Measurements from ENCODE around the gene DNAJB13.

The DNAJB13 gene

GRCh38 chr11:73950869-73951710 lies at the start of gene DNAJB13:
TSS of gene DNAJB13 (plus strand) at chr11:73951026. CDS start at chr11:73951070, 44 bp downstream.
- no peak within 1 kb of the TSS for H3K9ac ChIP-seq (ENCODE audit: insufficient read length)
- H3K27ac ChIP-seq: no peak within 1 kb of the TSS
- no peak for DNase-seq (ENCODE audit: low read depth, low spot score)
- no peak within 1 kb of the TSS for H3K4me3 ChIP-seq
- TF ChIP-seq FOXP2 (optimal IDR thresholded peaks at IDR 0.05; ENCODE audit: control extremely low read depth, extremely low read length, insufficient read depth): no peak
- no peak for TF ChIP-seq POLR2AphosphoS5 (IDR thresholded peaks at IDR 0.05; ENCODE audit: borderline replicate concordance, low read depth, low read length)
- TF ChIP-seq EZH2 (IDR thresholded peaks at IDR 0.05): no peak
- no peaks in the 10 kb centered on the region for H3K36me3 ChIP-seq (ENCODE audit: insufficient read depth, low read length)
- H3K9me3 ChIP-seq (ENCODE audit: low read depth, low read length): no peaks in the 10 kb centered on the region

DNA sequence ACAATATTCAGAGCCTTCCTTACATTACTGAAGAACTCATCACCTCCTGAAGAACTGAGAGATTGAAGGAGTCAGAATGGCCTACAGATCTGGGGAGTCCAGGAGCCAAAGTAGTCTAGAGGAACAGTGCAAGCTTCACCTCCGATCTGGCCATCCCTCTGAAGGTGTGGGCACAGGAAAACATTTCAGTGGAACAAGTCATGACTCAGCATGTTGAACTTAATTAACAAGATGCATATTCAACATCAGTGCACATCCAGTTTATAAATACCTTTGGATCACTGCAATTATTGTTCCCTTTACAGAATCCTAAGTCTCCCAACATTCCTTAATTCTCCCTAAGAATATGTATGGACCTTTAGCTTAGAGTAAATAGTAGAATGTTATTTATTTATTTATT lies 48.5 kb upstream of the DNAJB13 start:
- no peak overlapping the region for H3K4me3 ChIP-seq
- no peak overlapping the region for H3K9ac ChIP-seq (ENCODE audit: insufficient read length)
- no peak overlapping the region for H3K27ac ChIP-seq
- H3K36me3 ChIP-seq (ENCODE audit: insufficient read depth, low read length): peaks cover 13% of the 10 kb centered on the region
- no peaks in the 10 kb centered on the region for H3K9me3 ChIP-seq (ENCODE audit: low read depth, low read length)
- DNase-seq (ENCODE audit: low read depth, low spot score): no peak
- TF ChIP-seq FOXP2 (optimal IDR thresholded peaks at IDR 0.05; ENCODE audit: control extremely low read depth, extremely low read length, insufficient read depth) (no peak), POLR2AphosphoS5 (IDR thresholded peaks at IDR 0.05; ENCODE audit: borderline replicate concordance, low read depth, low read length) (no peak), EZH2 (IDR thresholded peaks at IDR 0.05) (no peak)

- no peak overlapping the region for H3K4me3 ChIP-seq
- no peak overlapping the region for H3K27ac ChIP-seq
- no peak for DNase-seq (ENCODE audit: low read depth, low spot score)
- no peak overlapping the region for H3K9ac ChIP-seq (ENCODE audit: insufficient read length)
- H3K9me3 ChIP-seq (ENCODE audit: low read depth, low read length): no peaks in the 10 kb centered on the region
- TF ChIP-seq EZH2 (IDR thresholded peaks at IDR 0.05): no peak
- no peak for TF ChIP-seq POLR2AphosphoS5 (IDR thresholded peaks at IDR 0.05; ENCODE audit: borderline replicate concordance, low read depth, low read length)
- no peak for TF ChIP-seq FOXP2 (optimal IDR thresholded peaks at IDR 0.05; ENCODE audit: control extremely low read depth, extremely low read length, insufficient read depth)
- peaks cover 19% of the 10 kb centered on the region; the same call in 1 of the 2 replicates for H3K36me3 ChIP-seq (ENCODE audit: insufficient read depth, low read length)
These were observed 43.6 kb upstream of the DNAJB13 start for GRCh38 chr11:73907191-73907590.

GRCh38 chr11:73912026-73912425 lies 38.8 kb upstream of the DNAJB13 start:
- no peak for TF ChIP-seq POLR2AphosphoS5 (IDR thresholded peaks at IDR 0.05; ENCODE audit: borderline replicate concordance, low read depth, low read length)
- no peak for TF ChIP-seq FOXP2 (optimal IDR thresholded peaks at IDR 0.05; ENCODE audit: control extremely low read depth, extremely low read length, insufficient read depth)
- no peak for TF ChIP-seq EZH2 (IDR thresholded peaks at IDR 0.05)
- H3K27ac ChIP-seq: no peak overlapping the region
- H3K4me3 ChIP-seq: no peak overlapping the region
- H3K36me3 ChIP-seq (ENCODE audit: insufficient read depth, low read length): peaks cover 29% of the 10 kb centered on the region; the same call in 1 of the 2 replicates
- no peak for DNase-seq (ENCODE audit: low read depth, low spot score)
- H3K9ac ChIP-seq (ENCODE audit: insufficient read length): no peak overlapping the region
- H3K9me3 ChIP-seq (ENCODE audit: low read depth, low read length): no peaks in the 10 kb centered on the region

DNA sequence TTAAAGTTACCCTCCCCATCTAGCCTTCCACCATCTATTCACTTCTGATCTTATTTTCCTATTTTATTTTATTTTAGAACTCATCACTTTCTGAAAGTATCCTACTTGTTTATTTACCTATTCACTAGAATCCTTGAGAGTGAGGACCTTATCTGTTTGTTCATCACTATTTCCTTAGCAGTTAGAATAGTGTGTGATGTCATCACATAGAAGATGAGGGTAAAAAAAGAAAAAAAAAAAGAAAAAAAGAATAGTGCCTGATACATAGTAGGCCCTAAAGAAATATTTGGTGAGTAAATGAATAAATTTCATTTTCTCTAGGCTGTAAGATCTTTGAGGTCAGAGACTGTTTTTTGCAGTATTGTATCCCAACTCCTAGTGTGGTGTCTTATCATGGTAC lies 37.4 kb upstream of the DNAJB13 start:
- H3K36me3 ChIP-seq (ENCODE audit: insufficient read depth, low read length): peaks cover 38% of the 10 kb centered on the region

GRCh38 chr11:73914284-73914683 lies 36.5 kb upstream of the DNAJB13 start:
- H3K4me3 ChIP-seq: no peak overlapping the region
- no peaks in the 10 kb centered on the region for H3K9me3 ChIP-seq (ENCODE audit: low read depth, low read length)
- TF ChIP-seq EZH2 (IDR thresholded peaks at IDR 0.05): no peak
- TF ChIP-seq POLR2AphosphoS5 (IDR thresholded peaks at IDR 0.05; ENCODE audit: borderline replicate concordance, low read depth, low read length): no peak
- TF ChIP-seq FOXP2 (optimal IDR thresholded peaks at IDR 0.05; ENCODE audit: control extremely low read depth, extremely low read length, insufficient read depth): no peak
- no peak overlapping the region for H3K27ac ChIP-seq
- no peak overlapping the region for H3K9ac ChIP-seq (ENCODE audit: insufficient read length)
- H3K36me3 ChIP-seq (ENCODE audit: insufficient read depth, low read length): peaks cover 44% of the 10 kb centered on the region
- DNase-seq (ENCODE audit: low read depth, low spot score): no peak

More for the DNA sequence above, 37.4 kb upstream of the DNAJB13 start:
- Histone ChIP-seq H3K9me3 (ENCODE audit: low read depth, low read length) (no peaks in the 10 kb centered on the region), H3K9ac (ENCODE audit: insufficient read length) (no peak overlapping the region), H3K27ac (no peak overlapping the region), H3K4me3 (no peak overlapping the region)
- DNase-seq (ENCODE audit: low read depth, low spot score): no peak
- TF ChIP-seq EZH2 (IDR thresholded peaks at IDR 0.05) (no peak), FOXP2 (optimal IDR thresholded peaks at IDR 0.05; ENCODE audit: control extremely low read depth, extremely low read length, insufficient read depth) (no peak), POLR2AphosphoS5 (IDR thresholded peaks at IDR 0.05; ENCODE audit: borderline replicate concordance, low read depth, low read length) (no peak)

- Histone ChIP-seq H3K27ac (no peak overlapping the region), H3K9ac (ENCODE audit: insufficient read length) (no peak overlapping the region), H3K9me3 (ENCODE audit: low read depth, low read length) (no peaks in the 10 kb centered on the region), H3K4me3 (no peak overlapping the region), H3K36me3 (ENCODE audit: insufficient read depth, low read length) (peaks cover 41% of the 10 kb centered on the region)
- DNase-seq (ENCODE audit: low read depth, low spot score): no peak
- TF ChIP-seq FOXP2 (optimal IDR thresholded peaks at IDR 0.05; ENCODE audit: control extremely low read depth, extremely low read length, insufficient read depth) (no peak), EZH2 (IDR thresholded peaks at IDR 0.05) (no peak), POLR2AphosphoS5 (IDR thresholded peaks at IDR 0.05; ENCODE audit: borderline replicate concordance, low read depth, low read length) (no peak)
These were observed 34.4 kb upstream of the DNAJB13 start for GRCh38 chr11:73916435-73916834.

DNA sequence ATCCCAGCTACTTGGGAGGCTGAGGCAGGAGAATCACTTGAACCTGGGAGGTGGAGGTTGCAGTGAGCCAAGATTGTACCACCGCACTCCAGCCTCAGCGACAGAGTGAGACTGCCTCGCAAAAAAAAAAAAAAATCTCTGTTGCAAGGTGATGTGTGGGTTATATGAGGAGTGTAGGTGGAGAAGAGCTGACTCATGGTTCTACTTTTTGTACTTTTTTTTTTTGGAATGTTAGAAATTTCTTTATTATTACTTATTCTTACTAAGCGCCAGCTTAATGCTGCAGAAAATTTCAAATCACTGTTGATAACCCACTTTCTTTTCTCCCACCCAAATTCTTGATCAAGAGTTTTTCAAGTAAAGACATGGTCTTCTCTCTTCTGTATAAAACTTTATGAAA lies 29.6 kb upstream of the DNAJB13 start:
- Histone ChIP-seq H3K36me3 (ENCODE audit: insufficient read depth, low read length) (peaks cover 29% of the 10 kb centered on the region), H3K9ac (ENCODE audit: insufficient read length) (no peak overlapping the region), H3K4me3 (no peak overlapping the region), H3K27ac (no peak overlapping the region), H3K9me3 (ENCODE audit: low read depth, low read length) (no peaks in the 10 kb centered on the region)
- DNase-seq (ENCODE audit: low read depth, low spot score): no peak
- TF ChIP-seq EZH2 (IDR thresholded peaks at IDR 0.05) (no peak), POLR2AphosphoS5 (IDR thresholded peaks at IDR 0.05; ENCODE audit: borderline replicate concordance, low read depth, low read length) (no peak), FOXP2 (optimal IDR thresholded peaks at IDR 0.05; ENCODE audit: control extremely low read depth, extremely low read length, insufficient read depth) (no peak)

Data from SK-N-MC (cell line).